A673 (cell line): ENCODE results near the gene MYL9.

Experiments used
- CTCF ChIP-seq: fragments of 300-800, 200-600 bp; sonication (generic); conservative IDR thresholded peaks from 2 replicates; pipeline ENCODE4 v1.5.1; 2017; ENCODE audit warnings: low read depth, mild to moderate bottlenecking, antibody characterized with exemption, low read length, moderate library complexity, mixed read lengths
- EZH2 ChIP-seq: fragments of 200-600 bp; sonication (generic); IDR thresholded peaks from 2 replicates; pipeline ENCODE4 v1.6.1; 2017; ENCODE audit warnings: borderline replicate concordance, low read depth, mild to moderate bottlenecking, mixed read lengths, antibody characterized with exemption, low read length; ENCODE audit not compliant: poor library complexity, severe bottlenecking

- TF ChIP-seq CTCF = no peak
- no peak for TF ChIP-seq EZH2
Observed at GRCh38 chr20:36549628-36549941, 8.3 kb downstream of the MYL9 start.
